Trophoblast cell (in vitro differentiated cells and primary cell): ENCODE results near the gene SLC35F3.

ENCODE experiments used
- DNase-seq, 2 donors: peaks; one replicate each; pipeline ENCODE4 v3.0.0-alpha.2; 2016
- H2AFZ ChIP-seq: 2 replicates; pipeline ENCODE4 v1.6.1; 2013; ENCODE audit warnings: low read length, moderate library complexity, mild to moderate bottlenecking; ENCODE audit not compliant: insufficient read depth, poor library complexity
- H2AK5ac ChIP-seq: 2 replicates; pipeline ENCODE4 v1.6.1; 2013; ENCODE audit warnings: mild to moderate bottlenecking, low read length
- H2BK120ac ChIP-seq: 2 replicates; pipeline ENCODE4 v1.6.1; 2013; ENCODE audit warnings: low read length, mild to moderate bottlenecking, moderate library complexity; ENCODE audit not compliant: insufficient read depth, poor library complexity
- H2BK12ac ChIP-seq: 2 replicates; pipeline ENCODE4 v1.6.1; 2013; ENCODE audit warnings: mild to moderate bottlenecking, low read length, moderate library complexity
- H2BK5ac ChIP-seq: 2 replicates; pipeline ENCODE4 v1.6.1; 2013; ENCODE audit warnings: low read length, low read depth, moderate library complexity, mild to moderate bottlenecking; ENCODE audit not compliant: poor library complexity
- H3K14ac ChIP-seq: 2 replicates; pipeline ENCODE4 v1.6.1; 2013; ENCODE audit warnings: mild to moderate bottlenecking, low read length
- H3K18ac ChIP-seq: 2 replicates; pipeline ENCODE4 v1.6.1; 2013; ENCODE audit warnings: mild to moderate bottlenecking, low read length
- H3K23ac ChIP-seq: 2 replicates; pipeline ENCODE4 v1.6.1; 2013; ENCODE audit warnings: low read length
- H3K27ac ChIP-seq: 2 replicates; pipeline ENCODE4 v1.5.1; 2013; ENCODE audit warnings: low read depth, mild to moderate bottlenecking, inconsistent platforms, low read length, moderate library complexity
- H3K27me3 ChIP-seq: 2 replicates; pipeline ENCODE4 v1.6.1; 2013; ENCODE audit warnings: inconsistent platforms, mild to moderate bottlenecking, low read length, moderate library complexity; ENCODE audit not compliant: insufficient read depth
- H3K36me3 ChIP-seq, 2 experiments: 1 replicate in 1 of 2; 2 replicates in 1 of 2; pipeline ENCODE4 v1.6.1; 2013; ENCODE audit warnings: low read length in 2 of 2, mild to moderate bottlenecking in 2 of 2, moderate library complexity in 1 of 2; ENCODE audit not compliant: insufficient read depth in 2 of 2, control insufficient read depth in 1 of 2
- H3K4ac ChIP-seq: 2 replicates; pipeline ENCODE4 v1.6.1; 2013; ENCODE audit warnings: low read depth, mild to moderate bottlenecking, low read length, moderate library complexity
- H3K4me1 ChIP-seq, 2 experiments: 1 replicate in 1 of 2; 2 replicates in 1 of 2; pipeline ENCODE4 v1.6.1; 2013; ENCODE audit warnings: low read length in 2 of 2, mild to moderate bottlenecking in 2 of 2, moderate library complexity in 1 of 2; ENCODE audit not compliant: insufficient read depth in 2 of 2, control insufficient read depth in 1 of 2
- H3K4me2 ChIP-seq: 2 replicates; pipeline ENCODE4 v1.6.1; 2013; ENCODE audit warnings: inconsistent platforms, mild to moderate bottlenecking, low read length, moderate library complexity
- H3K4me3 ChIP-seq: 2 replicates; pipeline ENCODE4 v1.5.1; 2013; ENCODE audit warnings: mild to moderate bottlenecking, low read depth, low read length, inconsistent platforms
- H3K79me1 ChIP-seq: one replicate; pipeline ENCODE4 v1.6.1; 2013; ENCODE audit warnings: low read length
- H3K79me2 ChIP-seq: 2 replicates; pipeline ENCODE4 v1.6.1; 2013; ENCODE audit warnings: low read length, mild to moderate bottlenecking; ENCODE audit not compliant: control insufficient read depth, insufficient read depth, poor library complexity
- H3K9ac ChIP-seq: 2 replicates; pipeline ENCODE4 v1.6.1; 2013; ENCODE audit warnings: mild to moderate bottlenecking, low read length
- H3K9me3 ChIP-seq: 2 replicates; pipeline ENCODE4 v1.6.1; 2013; ENCODE audit warnings: low read depth, mild to moderate bottlenecking, control low read depth, inconsistent platforms, low read length; ENCODE audit not compliant: insufficient read depth
- H4K12ac ChIP-seq: 2 replicates; pipeline ENCODE4 v1.6.1; 2013; ENCODE audit warnings: low read depth, mild to moderate bottlenecking, low read length, moderate library complexity
- H4K8ac ChIP-seq: 2 replicates; pipeline ENCODE4 v1.6.1; 2013; ENCODE audit warnings: low read depth, mild to moderate bottlenecking, low read length, moderate library complexity
- H4K91ac ChIP-seq: one replicate; pipeline ENCODE4 v1.6.1; 2013; ENCODE audit warnings: low read depth, mild to moderate bottlenecking, low read length, moderate library complexity
- WGBS: extraction: QIAGEN DNeasy Blood & Tissue Kit; methylation state at CpG from one replicate; pipeline ENCODE4 v1.1.7; 2013; ENCODE audit warnings: missing lambda C conversion rate; ENCODE audit not compliant: insufficient read length, insufficient coverage; ENCODE audit errors: extremely low coverage; 5-methylcytosine and 5-hydroxymethylcytosine counted together

Gene SLC35F3

GRCh38 chr1:233869680-233870079 is 34.8 kb upstream of the SLC35F3 start:
- Histone ChIP-seq H4K12ac (no peak overlapping the region), H3K14ac (no peak overlapping the region), H3K79me2 (no peaks in the 10 kb centered on the region), H3K27me3 (no peaks in the 10 kb centered on the region), H2BK5ac (no peak overlapping the region), H3K79me1 (no peaks in the 10 kb centered on the region), H3K23ac (no peak overlapping the region), H3K9ac (no peak overlapping the region), H3K4me1 (no peaks in the 10 kb centered on the region), H3K18ac (no peak overlapping the region), H3K4me3 (no peak overlapping the region), H2BK120ac (no peak overlapping the region), H3K9me3 (peaks cover 2% of the 10 kb centered on the region), H2BK12ac (no peak overlapping the region), H3K36me3 (no peaks in the 10 kb centered on the region), H3K4ac (no peak overlapping the region), H2AK5ac (no peak overlapping the region), H2AFZ (no peak overlapping the region), H4K8ac (no peak overlapping the region), H3K27ac (no peak overlapping the region), H4K91ac (no peak overlapping the region), H3K4me2 (no peak overlapping the region)
- DNase-seq = no peak

- H3K18ac ChIP-seq = no peak overlapping the region
- H3K36me3 ChIP-seq = no peaks in the 10 kb centered on the region
- no peaks in the 10 kb centered on the region for H3K27me3 ChIP-seq
- no peak overlapping the region for H2BK5ac ChIP-seq
- H2AK5ac ChIP-seq = no peak overlapping the region
- H2BK120ac ChIP-seq = no peak overlapping the region
- no peaks in the 10 kb centered on the region for H3K4me1 ChIP-seq
- DNase-seq = no peak
- no peak overlapping the region for H3K23ac ChIP-seq
- H2BK12ac ChIP-seq = no peak overlapping the region
- no CpG with 5 or more reads among the region's 4 CpGs for WGBS
- no peak overlapping the region for H3K4me3 ChIP-seq
- H4K91ac ChIP-seq = no peak overlapping the region
- no peak overlapping the region for H3K14ac ChIP-seq
- H3K4me2 ChIP-seq = no peak overlapping the region
- no peak overlapping the region for H4K8ac ChIP-seq
- no peak overlapping the region for H3K9ac ChIP-seq
- no peak overlapping the region for H3K27ac ChIP-seq
- H4K12ac ChIP-seq = no peak overlapping the region
- no peak overlapping the region for H2AFZ ChIP-seq
- H3K79me1 ChIP-seq = no peaks in the 10 kb centered on the region
- no peak overlapping the region for H3K4ac ChIP-seq
- H3K9me3 ChIP-seq = no peaks in the 10 kb centered on the region
- no peaks in the 10 kb centered on the region for H3K79me2 ChIP-seq
Observed at GRCh38 chr1:233873666-233874065, 30.8 kb upstream of the SLC35F3 start.

- no peak overlapping the region for H4K8ac ChIP-seq
- H2BK120ac ChIP-seq = no peak overlapping the region
- H3K27ac ChIP-seq = no peak overlapping the region
- H3K79me1 ChIP-seq = no peaks in the 10 kb centered on the region
- no peak overlapping the region for H3K9ac ChIP-seq
- H4K91ac ChIP-seq = no peak overlapping the region
- no peaks in the 10 kb centered on the region for H3K27me3 ChIP-seq
- WGBS = no CpG with 5 or more reads among the region's 3 CpGs
- H2AK5ac ChIP-seq = no peak overlapping the region
- H3K4me1 ChIP-seq = peaks cover 0 to 5% of the 10 kb centered on the region in 2 experiments
- no peak for DNase-seq
- H2AFZ ChIP-seq = no peak overlapping the region
- H3K36me3 ChIP-seq = no peaks in the 10 kb centered on the region
- H3K79me2 ChIP-seq = no peaks in the 10 kb centered on the region
- no peak overlapping the region for H3K18ac ChIP-seq
- H4K12ac ChIP-seq = no peak overlapping the region
- H2BK5ac ChIP-seq = no peak overlapping the region
- no peak overlapping the region for H3K23ac ChIP-seq
- H3K4me3 ChIP-seq = no peak overlapping the region
- no peak overlapping the region for H3K4me2 ChIP-seq
- no peak overlapping the region for H3K4ac ChIP-seq
- H2BK12ac ChIP-seq = no peak overlapping the region
- no peak overlapping the region for H3K14ac ChIP-seq
- H3K9me3 ChIP-seq = no peaks in the 10 kb centered on the region
Observed at GRCh38 chr1:233879841-233880240, 24.6 kb upstream of the SLC35F3 start.

- Histone ChIP-seq H2AFZ (no peak overlapping the region), H3K27me3 (no peaks in the 10 kb centered on the region), H4K91ac (no peak overlapping the region), H3K27ac (no peak overlapping the region), H2BK12ac (no peak overlapping the region), H4K12ac (no peak overlapping the region), H3K9me3 (no peaks in the 10 kb centered on the region), H3K79me2 (no peaks in the 10 kb centered on the region), H3K4me2 (peak overlapping the region; percentile 35), H3K79me1 (no peaks in the 10 kb centered on the region), H3K23ac (no peak overlapping the region), H3K14ac (no peak overlapping the region), H2BK5ac (no peak overlapping the region), H3K9ac (no peak overlapping the region), H3K4me3 (no peak overlapping the region), H3K4ac (no peak overlapping the region), H2BK120ac (no peak overlapping the region), H4K8ac (no peak overlapping the region), H2AK5ac (no peak overlapping the region), H3K18ac (no peak overlapping the region), H3K36me3 (no peaks in the 10 kb centered on the region), H3K4me1 (peaks cover 0 to 5% of the 10 kb centered on the region in 2 experiments)
- no CpG with 5 or more reads among the region's 3 CpGs for WGBS
- peak in 1 of 2 donors; percentile 21 for DNase-seq
Observed at GRCh38 chr1:233883671-233884070, 20.8 kb upstream of the SLC35F3 start.
